Measurements from ENCODE around the gene PEX12.

GRCh38 chr17:35621768-35622167 is 43.4 kb upstream of the PEX12 start:
- TF ChIP-seq CTCF (IDR thresholded peaks at IDR 0.05; ENCODE audit: extremely low read depth in 1 of 2, insufficient read depth in 1 of 2, low read depth in 1 of 2, low read length in 2 of 2) (no peak), POLR2A (IDR thresholded peaks at IDR 0.05; ENCODE audit: low read depth, low read length) (no peak)
